GM12878 (cell line): ENCODE measurements around the gene EGFL8. TPM values are rescaled to one million over a fixed set of nuclear protein-coding genes. Genes with fewer than 3 reads are reported as not detected.

ENCODE experiments used
- ATAC-seq: fragments of 200-7000 bp; cut with Tn5 transposase; 3 replicates; pipeline ENCODE4 v1.9.1; 2020; ENCODE audit warnings: mild to moderate bottlenecking, moderate library complexity
- BruUV-seq: library from RNA; stranded (reverse); fragments of 400-500 nt; replicated peaks from 2 replicates; lab custom pipeline; 2021; lab: Mats Ljungman, UMichigan
- CTCF ChIA-PET: fragments of 300-600 bp; sonication (Branson Sonifier 250); formaldehyde crosslinking; extraction: SDS; loops from one replicate; lab custom pipeline; 2021; ENCODE audit warnings: inconsistent platforms; lab: Yijun Ruan, JAX
- POLR2A ChIA-PET: fragments of 350-600 bp; formaldehyde crosslinking; extraction: SDS; loops from one replicate; lab custom pipeline; 2021; ENCODE audit warnings: inconsistent platforms; lab: Charles Lee
- RAD21 ChIA-PET: fragments of 300-600 bp; sonication (Branson Sonifier 250); formaldehyde crosslinking; loops from one replicate; lab custom pipeline; 2023; ENCODE audit warnings: antibody characterized with exemption; ENCODE audit not compliant: unreplicated experiment; lab: Charles Lee
- SMC1A ChIA-PET: fragments of 300-600 bp; sonication (Branson Sonifier 250); formaldehyde crosslinking; loops from one replicate; lab custom pipeline; 2023; ENCODE audit not compliant: unreplicated experiment, uncharacterized antibody; lab: Charles Lee
- DNase-seq: peaks from one replicate; pipeline ENCODE4 v3.0.0-alpha.2; 2011; ENCODE audit warnings: low read depth, low spot score
- FAIRE-seq: peaks from 3 replicates; lab custom pipeline; 2011; peaks lifted over from hg19 to GRCh38; lab: Jason Lieb, UNC
- H2AFZ ChIP-seq: 2 replicates; pipeline ENCODE4 v1.6.0; 2011; ENCODE audit warnings: low read depth, low read length, control low read depth; ENCODE audit not compliant: control insufficient read depth
- H3K27ac ChIP-seq: 2 replicates; pipeline ENCODE4 v1.5.1; 2011; ENCODE audit warnings: control low read depth; ENCODE audit not compliant: control insufficient read depth, insufficient read depth
- H3K27me3 ChIP-seq, 2 experiments: replicated peaks in 1 of 2; 2 replicates each; pipeline versions ENCODE4 v1.6.0 to v1.6.1; 2011; ENCODE audit warnings: low read length in 1 of 2; ENCODE audit not compliant: control insufficient read depth in 2 of 2, insufficient read depth in 2 of 2
- H3K36me3 ChIP-seq, 2 experiments: 2 replicates each; pipeline ENCODE4 v1.5.1; 2011; ENCODE audit warnings: low read length in 1 of 2; ENCODE audit not compliant: control insufficient read depth in 2 of 2, insufficient read depth in 2 of 2
- H3K4me1 ChIP-seq: 2 replicates; pipeline ENCODE4 v1.6.1; 2011; ENCODE audit warnings: mild to moderate bottlenecking, low read length, moderate library complexity, mixed read lengths; ENCODE audit not compliant: control insufficient read depth, insufficient read depth
- H3K4me2 ChIP-seq: 2 replicates; pipeline ENCODE4 v1.6.0; 2011; ENCODE audit warnings: control low read depth; ENCODE audit not compliant: control insufficient read depth, insufficient read depth
- H3K4me3 ChIP-seq: fragments of 200-600 bp; sonication (generic); 2 replicates; pipeline ENCODE4 v1.5.1; 2016
- H3K79me2 ChIP-seq: 2 replicates; pipeline ENCODE4 v1.6.0; 2011; ENCODE audit warnings: low read length; ENCODE audit not compliant: control insufficient read depth, insufficient read depth
- H3K9ac ChIP-seq: 2 replicates; pipeline ENCODE4 v1.8.0; 2011; ENCODE audit warnings: low read length, control low read depth, mixed read lengths; ENCODE audit not compliant: control insufficient read depth, insufficient read depth
- H3K9me3 ChIP-seq: replicated peaks from 3 replicates; pipeline ENCODE4 v1.5.1; 2011; ENCODE audit warnings: mild to moderate bottlenecking, low read length; ENCODE audit not compliant: control insufficient read depth, insufficient read depth
- H4K20me1 ChIP-seq: 2 replicates; pipeline ENCODE4 v1.6.0; 2011; ENCODE audit not compliant: control insufficient read depth, insufficient read depth
- BRCA1 ChIP-seq: IDR thresholded peaks from 2 replicates; pipeline ENCODE4 v1.6.1; 2011; ENCODE audit warnings: low read depth, low read length, improper control_type of control experiment
- E2F8 ChIP-seq: fragments of 450-650 bp; IDR thresholded peaks from 2 replicates; pipeline ENCODE4 v1.6.1; 2018; ENCODE audit warnings: mild to moderate bottlenecking, low read depth, moderate library complexity; ENCODE audit not compliant: partially characterized antibody
- ETV6 ChIP-seq, 2 experiments: fragments of 450-650 bp in 1 of 2; IDR thresholded peaks in 1 of 2; conservative IDR thresholded peaks in 1 of 2; 2 replicates each; pipeline ENCODE4 v1.6.1; 2014; ENCODE audit warnings: antibody characterized with exemption in 1 of 2, borderline replicate concordance in 1 of 2, low read depth in 1 of 2, mild to moderate bottlenecking in 1 of 2, moderate library complexity in 1 of 2
- HDGF ChIP-seq: fragments of 450-650 bp; IDR thresholded peaks from 2 replicates; pipeline ENCODE4 v1.6.1; 2016; ENCODE audit warnings: antibody characterized with exemption
- MLLT1 ChIP-seq: fragments of 450-650 bp; IDR thresholded peaks from 2 replicates; pipeline ENCODE4 v1.6.1; 2016; ENCODE audit warnings: mild to moderate bottlenecking
- NFXL1 ChIP-seq: fragments of 450-650 bp; IDR thresholded peaks from 2 replicates; pipeline ENCODE4 v1.6.1; 2017; ENCODE audit warnings: antibody characterized with exemption, mild to moderate bottlenecking, borderline replicate concordance
- PAX8 ChIP-seq: fragments of 450-650 bp; IDR thresholded peaks from 2 replicates; pipeline ENCODE4 v1.6.1; 2017; ENCODE audit warnings: mild to moderate bottlenecking, moderate library complexity
- SMAD5 ChIP-seq: IDR thresholded peaks from 2 replicates; pipeline ENCODE4 v1.6.1; 2016; ENCODE audit warnings: antibody characterized with exemption, low read depth
- TARDBP ChIP-seq: IDR thresholded peaks from 2 replicates; pipeline ENCODE4 v1.6.1; 2016; ENCODE audit warnings: borderline replicate concordance
- WRNIP1 ChIP-seq: IDR thresholded peaks from 2 replicates; pipeline ENCODE4 v1.6.1; 2011; ENCODE audit warnings: low read depth, low read length, improper control_type of control experiment, borderline replicate concordance
- WGBS: methylation state at CpG from one replicate; pipeline ENCODE4 v1.1.6; 2016; ENCODE audit warnings: low lambda C conversion rate; ENCODE audit not compliant: insufficient replicate concordance, insufficient coverage; ENCODE audit errors: missing lambda C conversion rate; 5-methylcytosine and 5-hydroxymethylcytosine counted together
- in situ Hi-C: fragments of 300-500 bp; cut with MboI; formaldehyde crosslinking; loops from 9 replicates; pipeline ENCODE4 v1.14.3; 2018; ENCODE audit warnings: mixed read lengths
- intact Hi-C: fragments of 100-400 bp; cut with micrococcal nuclease; formaldehyde crosslinking; loops from one replicate; pipeline ENCODE4 v1.14.2; 2022; ENCODE audit not compliant: unreplicated experiment
- polyA plus RNA-seq, 11 experiments: library from polyadenylated mRNA; depleted of rRNA in 4 of 11; unstranded in 6 of 11; stranded (reverse) in 5 of 11; fragments of >200 nt; fragmentation: Nextera tagmentation in 4 of 11; fragmentation: Illumina TruSeq in 1 of 11; extraction: Ambion mirVana in 4 of 11; extraction: Trizol in 1 of 11; gene quantifications; 1 replicate in 1 of 11; 2 replicates in 10 of 11; pipeline versions ENCODE4 v1.2.1 to v1.2.3, GENCODE V29; 2011 to 2016; ENCODE audit warnings: inconsistent platforms in 2 of 11, missing spikeins in 2 of 11, low read depth in 1 of 11
- total RNA-seq, 4 experiments: library from RNA; depleted of rRNA in 3 of 4; stranded (reverse); fragments of >200 nt in 3 of 4; fragmentation: Illumina TruSeq in 1 of 4; extraction: Trizol in 1 of 4; gene quantifications; 2 replicates each; pipeline versions ENCODE4 v1.2.1 to v1.2.3, GENCODE V29; 2013 to 2021
- TF ChIP-seq, protein P1 (sequence below): fragments of 150-350 bp; IDR thresholded peaks from 2 replicates; pipeline ENCODE4 v1.6.1; 2014; ENCODE audit warnings: mild to moderate bottlenecking, low read depth, low read length
- TF ChIP-seq, protein P2 (sequence below): IDR thresholded peaks from 2 replicates; pipeline ENCODE4 v1.6.1; 2011; ENCODE audit warnings: borderline replicate concordance, low read depth, mild to moderate bottlenecking, moderate library complexity, mixed read lengths, low read length; ENCODE audit not compliant: insufficient read depth; ENCODE audit errors: extremely low read length
- TF ChIP-seq, protein P3 (sequence below): IDR thresholded peaks from 2 replicates; pipeline ENCODE4 v1.6.1; 2011; ENCODE audit warnings: mild to moderate bottlenecking, low read depth, low read length, moderate library complexity; ENCODE audit not compliant: insufficient replicate concordance

EGFL8 gene
- total and polyA plus RNA-seq, 10 of the 15 experiments (the other 5 are each of a cell fraction or from before 2014, with no cell fraction given): 0.07 to 3.5 (median 1.4) TPM

DNA sequence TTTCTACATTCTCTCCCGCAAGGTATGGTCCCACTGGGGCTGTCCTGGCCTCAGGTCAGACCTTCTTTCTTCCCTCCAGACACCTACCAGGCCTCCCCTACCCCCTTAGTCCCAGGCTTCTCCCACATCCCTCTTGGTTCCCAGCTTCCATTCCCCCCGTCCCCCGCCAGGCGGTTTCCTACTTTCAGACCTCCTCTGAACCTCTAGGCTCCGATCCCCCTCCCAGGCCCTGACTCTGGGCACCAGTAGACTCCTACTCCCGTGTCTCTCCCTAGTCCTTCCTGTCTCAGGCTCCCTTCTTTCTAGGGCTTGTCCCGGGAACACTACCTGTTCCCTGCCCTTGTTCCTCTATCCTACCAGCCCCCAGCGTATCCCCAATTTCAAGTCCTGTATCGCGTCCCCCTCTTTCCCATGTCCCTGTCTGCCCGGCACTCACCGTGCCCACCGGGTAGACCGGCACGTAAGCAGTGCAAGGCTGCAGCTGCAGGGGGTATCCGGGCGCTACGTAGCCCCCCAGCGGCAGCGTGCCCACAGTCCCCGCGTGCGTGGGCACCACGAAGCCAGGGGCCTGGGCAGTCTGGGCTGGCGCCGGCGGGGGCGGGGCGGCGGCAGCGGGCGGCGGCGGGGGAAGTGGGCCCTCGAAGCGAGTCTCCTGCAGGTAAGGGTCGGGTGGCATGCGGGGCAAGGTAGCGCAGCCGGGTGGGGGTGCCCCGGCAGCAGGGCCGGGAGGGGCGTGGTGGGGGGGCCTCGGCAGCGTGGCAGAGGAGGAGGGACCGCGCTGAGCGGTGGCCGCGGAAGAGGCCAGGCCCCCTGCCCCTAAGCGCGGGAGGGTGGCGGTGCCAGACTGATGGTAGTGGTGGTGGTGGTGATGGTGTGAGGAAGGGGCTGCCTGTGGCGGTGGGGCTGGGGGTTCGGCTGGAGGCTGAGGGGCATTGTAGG lies 14.2 kb upstream of the EGFL8 start:
- Histone ChIP-seq H3K27me3 (peaks cover 9 to 12% of the 10 kb centered on the region in 2 experiments), H3K4me1 (peaks cover 3% of the 10 kb centered on the region; the same call in 1 of the 2 replicates), H3K36me3 (no peaks in the 10 kb centered on the region), H3K27ac (no peak overlapping the region), H3K4me2 (no peak overlapping the region), H4K20me1 (no peaks in the 10 kb centered on the region), H2AFZ (no peak overlapping the region), H3K9me3 (no peaks in the 10 kb centered on the region; the same call in 2 of the 3 replicates), H3K79me2 (no peaks in the 10 kb centered on the region), H3K9ac (no peak overlapping the region), H3K4me3 (no peak overlapping the region)
- ATAC-seq (no peak), DNase-seq (no peak), FAIRE-seq (no peak)
- in situ Hi-C loops: no loop called here
- CTCF ChIA-PET: no interaction called here
- intact Hi-C loops: loop anchor here (10.0 kb wide), 1 partner anchor 105 kb away; no protein-coding TSS in a partner anchor
- RAD21 ChIA-PET: no interaction called here
- SMC1A ChIA-PET: no interaction called here
- BruUV-seq: no TSS peak
- POLR2A ChIA-PET: no interaction called here
- 48% methylated on average over 36 of the region's 55 CpGs for WGBS
- TF ChIP-seq, protein P1, sequence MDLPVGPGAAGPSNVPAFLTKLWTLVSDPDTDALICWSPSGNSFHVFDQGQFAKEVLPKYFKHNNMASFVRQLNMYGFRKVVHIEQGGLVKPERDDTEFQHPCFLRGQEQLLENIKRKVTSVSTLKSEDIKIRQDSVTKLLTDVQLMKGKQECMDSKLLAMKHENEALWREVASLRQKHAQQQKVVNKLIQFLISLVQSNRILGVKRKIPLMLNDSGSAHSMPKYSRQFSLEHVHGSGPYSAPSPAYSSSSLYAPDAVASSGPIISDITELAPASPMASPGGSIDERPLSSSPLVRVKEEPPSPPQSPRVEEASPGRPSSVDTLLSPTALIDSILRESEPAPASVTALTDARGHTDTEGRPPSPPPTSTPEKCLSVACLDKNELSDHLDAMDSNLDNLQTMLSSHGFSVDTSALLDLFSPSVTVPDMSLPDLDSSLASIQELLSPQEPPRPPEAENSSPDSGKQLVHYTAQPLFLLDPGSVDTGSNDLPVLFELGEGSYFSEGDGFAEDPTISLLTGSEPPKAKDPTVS: no peak
- TF ChIP-seq SMAD5: no peak
- no peak for TF ChIP-seq ETV6 (conservative IDR thresholded peaks at IDR 0.05 in 1 of 2, IDR thresholded peaks at IDR 0.05 in 1 of 2; ENCODE audit: borderline replicate concordance in 1 of 2, low read depth in 1 of 2)
- no peak for TF ChIP-seq BRCA1
- TF ChIP-seq PAX8: no peak
- TF ChIP-seq E2F8: no peak
- TF ChIP-seq NFXL1: no peak
- no peak for TF ChIP-seq WRNIP1
- TF ChIP-seq, protein P2, sequence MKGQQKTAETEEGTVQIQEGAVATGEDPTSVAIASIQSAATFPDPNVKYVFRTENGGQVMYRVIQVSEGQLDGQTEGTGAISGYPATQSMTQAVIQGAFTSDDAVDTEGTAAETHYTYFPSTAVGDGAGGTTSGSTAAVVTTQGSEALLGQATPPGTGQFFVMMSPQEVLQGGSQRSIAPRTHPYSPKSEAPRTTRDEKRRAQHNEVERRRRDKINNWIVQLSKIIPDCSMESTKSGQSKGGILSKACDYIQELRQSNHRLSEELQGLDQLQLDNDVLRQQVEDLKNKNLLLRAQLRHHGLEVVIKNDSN: no peak
- no peak for TF ChIP-seq MLLT1
- TF ChIP-seq, protein P3, sequence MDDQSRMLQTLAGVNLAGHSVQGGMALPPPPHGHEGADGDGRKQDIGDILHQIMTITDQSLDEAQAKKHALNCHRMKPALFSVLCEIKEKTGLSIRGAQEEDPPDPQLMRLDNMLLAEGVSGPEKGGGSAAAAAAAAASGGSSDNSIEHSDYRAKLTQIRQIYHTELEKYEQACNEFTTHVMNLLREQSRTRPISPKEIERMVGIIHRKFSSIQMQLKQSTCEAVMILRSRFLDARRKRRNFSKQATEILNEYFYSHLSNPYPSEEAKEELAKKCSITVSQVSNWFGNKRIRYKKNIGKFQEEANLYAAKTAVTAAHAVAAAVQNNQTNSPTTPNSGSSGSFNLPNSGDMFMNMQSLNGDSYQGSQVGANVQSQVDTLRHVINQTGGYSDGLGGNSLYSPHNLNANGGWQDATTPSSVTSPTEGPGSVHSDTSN: no peak
- TF ChIP-seq HDGF: no peak
- no peak for TF ChIP-seq TARDBP
